HG02840 (cell line): ENCODE results near the gene TLE3.

ENCODE experiments used
- ATAC-seq: cut with Tn5 transposase; IDR thresholded peaks from one replicate; pipeline ENCODE4 v1.9.1; 2021; ENCODE audit warnings: mild to moderate bottlenecking, moderate library complexity, moderate number of reproducible peaks; ENCODE audit not compliant: unreplicated experiment, low FRiP score

Gene TLE3

GRCh38 chr15:70051948-70052633 lies 45.6 kb downstream of the TLE3 start:
- ATAC-seq = no peak

DNA sequence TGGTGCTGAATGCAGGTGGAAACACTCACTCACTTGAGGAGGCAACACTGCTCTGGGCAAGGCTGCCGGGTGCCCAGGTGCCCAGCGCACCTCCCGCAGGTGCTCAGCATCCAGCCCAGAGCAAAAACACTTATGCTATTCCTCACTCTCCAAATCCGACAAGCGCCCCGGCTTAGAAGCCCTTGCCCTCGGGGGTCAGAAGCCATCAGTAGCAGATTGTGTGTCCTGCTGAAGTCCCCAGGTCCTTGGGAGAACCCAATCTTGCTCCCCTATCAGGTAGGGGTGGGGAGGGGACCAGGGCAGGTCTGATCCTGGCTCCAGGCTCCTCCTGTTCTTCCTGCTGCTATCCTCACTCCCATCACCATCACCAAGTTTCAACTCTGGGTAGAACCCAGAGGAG lies 46.7 kb downstream of the TLE3 start:
- ATAC-seq = no peak

- ATAC-seq = no peak
Measured at GRCh38 chr15:70050441-70050840, 47.3 kb downstream of the TLE3 start.

DNA sequence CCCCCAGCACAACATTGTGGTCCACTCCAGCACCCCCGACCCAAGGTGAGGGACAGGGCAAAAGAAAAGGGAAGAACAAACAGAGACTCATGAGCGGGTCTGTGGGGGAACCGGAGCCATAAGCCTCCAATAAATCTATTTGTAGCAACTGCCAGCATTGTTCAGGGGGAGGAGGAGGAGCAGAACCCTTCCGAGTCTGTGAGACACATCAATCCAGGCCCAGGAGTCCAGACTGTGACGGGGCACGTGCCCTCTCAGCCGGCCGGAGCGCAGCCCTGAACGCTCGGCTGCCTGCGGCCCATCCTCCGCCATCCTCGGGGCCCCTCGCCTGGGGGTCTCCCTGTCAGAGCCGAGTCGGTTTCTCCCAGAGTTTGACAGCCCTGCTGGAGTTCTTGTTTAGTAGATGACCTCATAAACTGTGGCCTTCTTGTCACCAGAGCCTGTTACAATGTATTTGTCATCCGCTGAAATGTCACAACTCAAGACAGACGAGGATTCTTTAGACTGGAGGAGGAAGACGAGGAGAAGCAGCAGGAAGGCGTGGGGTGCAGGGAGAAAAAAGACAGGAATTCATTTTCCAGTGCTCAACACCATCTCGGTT lies 47.9 kb downstream of the TLE3 start:
- ATAC-seq = no peak

- no peak for ATAC-seq
Measured at GRCh38 chr15:70048578-70049514, 48.9 kb downstream of the TLE3 start.

GRCh38 chr15:70048198-70048565 lies 49.5 kb downstream of the TLE3 start:
- ATAC-seq = no peak

DNA sequence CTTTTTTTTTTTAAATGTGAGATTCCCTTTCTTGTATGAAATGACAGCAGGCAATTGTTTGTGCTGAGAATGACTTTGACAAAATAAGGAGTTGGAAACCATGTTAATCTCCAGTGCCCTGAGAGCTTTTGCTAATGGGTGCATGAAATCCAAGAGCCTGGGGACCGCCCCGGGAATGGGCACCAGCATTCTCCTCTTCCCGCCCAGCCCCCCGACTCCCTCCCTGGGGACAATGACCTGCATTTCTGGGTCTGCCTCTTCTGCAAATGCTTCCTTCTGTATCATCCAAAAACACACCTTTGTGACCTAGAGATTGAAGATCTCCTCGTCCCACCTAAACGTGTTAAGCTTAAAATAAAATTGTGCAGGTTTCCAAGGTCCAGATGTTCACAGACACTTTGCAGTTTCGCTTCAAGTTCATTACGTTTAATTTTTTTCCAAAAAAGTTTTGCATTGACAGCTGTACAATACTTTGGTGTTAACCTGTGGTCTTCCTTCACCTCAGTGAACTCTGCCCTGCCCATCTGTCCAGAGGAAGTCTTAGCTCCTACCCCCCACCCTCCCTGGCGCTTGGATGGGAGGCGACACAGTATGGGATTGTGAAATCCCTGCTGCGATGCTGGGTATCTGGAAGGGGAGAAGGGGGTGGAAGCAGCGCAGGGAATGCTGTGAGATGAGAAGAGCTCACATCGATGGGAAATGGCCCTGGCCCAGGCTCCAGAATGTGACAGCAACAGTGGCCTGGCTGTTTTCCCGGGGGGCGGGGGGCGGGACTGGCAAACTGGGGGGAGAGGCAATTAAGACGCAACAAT lies 50.1 kb downstream of the TLE3 start:
- no peak for ATAC-seq

GRCh38 chr15:70046679-70047369 lies 50.9 kb downstream of the TLE3 start:
- ATAC-seq = no peak

GRCh38 chr15:70045045-70045444 lies 52.7 kb downstream of the TLE3 start:
- no peak for ATAC-seq

GRCh38 chr15:70044168-70044567 lies 53.5 kb downstream of the TLE3 start:
- ATAC-seq = no peak

- no peak for ATAC-seq
Measured at GRCh38 chr15:70043590-70043989, 54.1 kb downstream of the TLE3 start.

GRCh38 chr15:70042553-70043214 lies 55.0 kb downstream of the TLE3 start:
- ATAC-seq = no peak

- no peak for ATAC-seq
Measured at GRCh38 chr15:70039917-70040316, 57.8 kb downstream of the TLE3 start.

DNA sequence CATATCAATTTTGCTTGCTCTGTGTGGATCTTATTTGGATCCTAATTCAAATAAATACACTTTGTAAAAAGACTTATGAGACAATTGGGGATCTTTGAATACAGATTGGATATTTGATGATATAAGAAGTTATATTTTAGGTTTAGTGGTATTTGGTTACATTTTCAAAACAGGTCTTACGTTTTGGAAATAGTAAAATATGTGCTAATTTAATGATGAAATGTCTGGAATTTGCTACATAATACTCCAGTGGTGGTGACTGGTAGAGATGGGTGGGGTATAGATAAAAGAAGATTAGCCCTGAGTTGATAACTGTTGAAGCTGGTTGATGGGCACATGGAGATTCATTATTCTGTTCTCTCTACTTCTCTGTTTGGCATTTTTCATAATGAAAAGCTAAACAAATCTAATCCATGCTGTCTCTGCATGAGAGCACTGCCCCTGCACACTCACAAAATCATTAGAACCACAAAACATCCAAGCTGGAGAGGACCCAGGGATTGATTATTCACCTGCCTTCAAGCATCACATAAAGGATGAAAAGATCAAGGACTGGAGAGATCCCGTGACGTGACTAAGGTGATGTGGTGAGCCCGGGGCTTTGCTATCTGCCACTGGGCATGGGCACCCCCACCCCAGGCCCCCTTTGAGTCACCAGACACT lies 58.9 kb downstream of the TLE3 start:
- no peak for ATAC-seq

- peak; percentile 2 for ATAC-seq
Measured at GRCh38 chr15:70037292-70037640, 60.5 kb downstream of the TLE3 start.

DNA sequence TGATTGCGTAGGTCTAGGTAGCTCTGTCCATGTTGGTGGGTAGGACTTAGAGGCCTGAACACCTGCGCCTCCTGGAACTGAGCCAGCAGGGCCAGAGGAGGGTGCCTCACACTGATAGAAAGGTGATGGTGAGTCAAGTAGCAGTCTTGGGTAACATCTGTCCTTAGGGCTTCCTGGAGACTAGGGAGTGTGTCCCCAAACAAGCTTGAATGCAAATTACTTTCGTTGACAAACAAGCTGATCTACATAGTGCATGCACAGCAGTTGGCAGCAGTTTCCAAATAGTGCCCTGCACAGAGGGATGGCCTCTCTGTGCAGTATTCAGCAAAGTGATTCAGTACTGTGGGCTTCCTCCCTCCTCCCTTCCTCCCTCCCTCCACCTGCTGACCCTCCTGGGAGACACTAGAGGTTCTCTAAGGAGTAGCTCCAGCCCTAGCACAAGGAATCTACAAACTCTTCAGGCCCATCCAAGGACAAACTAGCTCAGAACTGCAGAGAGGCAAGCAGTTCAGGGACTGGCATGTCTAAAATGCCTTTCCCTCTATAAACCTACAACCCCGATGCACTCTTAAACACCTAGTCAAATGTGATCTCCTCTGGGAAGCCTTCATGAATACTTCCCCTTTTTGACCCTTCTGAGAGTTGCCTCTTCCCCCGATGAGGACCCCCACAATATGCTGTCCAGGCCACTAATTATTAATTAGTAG lies 61.0 kb downstream of the TLE3 start:
- peak; percentile 67 for ATAC-seq

GRCh38 chr15:70035719-70036077 lies 62.0 kb downstream of the TLE3 start:
- peak; percentile 50 for ATAC-seq

DNA sequence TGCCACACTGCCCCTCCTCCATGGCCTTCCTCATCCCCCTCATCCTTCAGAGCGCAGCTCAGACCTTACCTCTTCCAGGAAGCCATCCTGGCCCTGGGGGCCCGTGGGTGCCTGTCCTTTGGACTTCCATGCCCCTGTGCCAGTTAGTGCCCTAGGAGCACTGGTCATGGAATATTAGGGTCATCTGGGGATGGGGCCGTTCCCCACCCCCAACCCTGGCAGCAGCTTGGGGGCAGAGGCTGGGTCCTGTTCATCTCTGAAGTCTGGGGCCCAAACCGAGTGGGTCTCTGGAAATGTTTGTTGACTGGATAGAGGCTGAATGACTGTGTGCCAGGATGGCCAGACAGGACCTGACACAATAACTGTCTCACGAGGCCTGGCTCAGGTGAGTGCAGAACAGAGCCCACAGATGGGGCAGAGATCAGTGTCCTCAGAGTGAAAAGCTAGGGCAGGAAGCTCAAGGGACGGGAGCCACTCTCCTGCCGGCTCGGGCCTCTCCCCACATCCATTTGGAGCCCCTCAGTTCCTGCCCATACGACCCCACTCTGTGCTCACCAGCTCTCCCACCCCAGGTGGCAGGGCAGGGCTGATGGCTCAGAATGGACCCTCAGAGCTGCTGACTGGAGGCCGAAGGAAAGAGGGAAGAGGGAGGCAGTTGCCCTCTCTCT lies 62.5 kb downstream of the TLE3 start:
- peak; percentile 11 for ATAC-seq
